OCI-LY1 (cell line): ENCODE measurements around the gene RYR3.

Source experiments
- H2AFZ ChIP-seq: fragments of 200-600 bp; sonication (generic), shearing (Covaris generic); 2 replicates; pipeline ENCODE4 v1.6.0; 2014; ENCODE audit warnings: antibody characterized with exemption, mild to moderate bottlenecking, low read length
- H3F3A ChIP-seq: fragments of 200-600 bp; sonication (generic), shearing (Covaris generic); 2 replicates; pipeline ENCODE4 v1.6.0; 2014; ENCODE audit warnings: mild to moderate bottlenecking, antibody characterized with exemption, low read length, moderate library complexity; ENCODE audit not compliant: insufficient read depth
- H3K27ac ChIP-seq: fragments of 200-600 bp; sonication (generic); 2 replicates; pipeline ENCODE4 v1.5.1; 2014; ENCODE audit warnings: low read length, mixed run types, mild to moderate bottlenecking, low read depth; ENCODE audit not compliant: poor library complexity, severe bottlenecking
- H3K27me3 ChIP-seq: fragments of 200-600 bp; sonication (generic); 2 replicates; pipeline ENCODE4 v1.6.0; 2014; ENCODE audit warnings: antibody characterized with exemption, mild to moderate bottlenecking, low read length, moderate library complexity; ENCODE audit not compliant: insufficient read depth
- H3K36me3 ChIP-seq: fragments of 200-600 bp; sonication (generic); 2 replicates; pipeline ENCODE4 v1.6.1; 2014; ENCODE audit warnings: mild to moderate bottlenecking, antibody characterized with exemption, low read length, moderate library complexity, mixed read lengths; ENCODE audit not compliant: insufficient read depth
- H3K4me1 ChIP-seq: fragments of 200-600 bp; sonication (generic); 2 replicates; pipeline ENCODE4 v1.5.1; 2014; ENCODE audit warnings: mild to moderate bottlenecking, low read length, moderate library complexity; ENCODE audit not compliant: insufficient read depth, severe bottlenecking
- H3K4me2 ChIP-seq: fragments of 200-600 bp; sonication (generic), shearing (Covaris generic); 2 replicates; pipeline ENCODE4 v1.6.1; 2014; ENCODE audit warnings: low read length
- H3K4me3 ChIP-seq: fragments of 200-600 bp; sonication (generic); 2 replicates; pipeline ENCODE4 v1.5.1; 2014; ENCODE audit warnings: low read length, low read depth, mild to moderate bottlenecking, mixed read lengths; ENCODE audit not compliant: poor library complexity, severe bottlenecking
- H3K79me2 ChIP-seq: fragments of 200-600 bp; shearing (Covaris generic); 2 replicates; pipeline ENCODE4 v1.6.1; 2016; ENCODE audit warnings: mixed run types, low read length, mixed read lengths; ENCODE audit not compliant: insufficient read depth
- H3K9ac ChIP-seq: fragments of 200-600 bp; sonication (generic), shearing (Covaris generic); 2 replicates; pipeline ENCODE4 v1.6.1; 2014; ENCODE audit warnings: mild to moderate bottlenecking, low read length, mixed read lengths
- H3K9me2 ChIP-seq: fragments of 200-600 bp; sonication (generic), shearing (Covaris generic); 2 replicates; pipeline ENCODE4 v1.6.1; 2014; ENCODE audit warnings: low read depth, mild to moderate bottlenecking, low read length, mixed read lengths
- H3K9me3 ChIP-seq: fragments of 200-600 bp; shearing (Covaris generic); 2 replicates; pipeline ENCODE4 v1.6.1; 2014; ENCODE audit warnings: low read length, mixed read lengths
- H4K20me1 ChIP-seq: fragments of 200-600 bp; sonication (generic), shearing (Covaris generic); 2 replicates; pipeline ENCODE4 v1.6.0; 2016; ENCODE audit warnings: mild to moderate bottlenecking, low read length; ENCODE audit not compliant: insufficient read depth
- CTCF ChIP-seq: fragments of 200-600 bp; sonication (generic), shearing (Covaris generic); IDR thresholded peaks from 2 replicates; pipeline ENCODE4 v1.5.1; 2017; ENCODE audit warnings: mild to moderate bottlenecking, antibody characterized with exemption, low read length, moderate library complexity, mixed read lengths
- EZH2 ChIP-seq: fragments of 200-600 bp; sonication (generic), shearing (Covaris generic); IDR thresholded peaks from 2 replicates; pipeline ENCODE4 v1.8.0; 2017; ENCODE audit warnings: borderline replicate concordance, mixed run types, mild to moderate bottlenecking, antibody characterized with exemption, low read length, moderate library complexity, mixed read lengths

RYR3 gene

GRCh38 chr15:33616475-33616874 is 305.7 kb downstream of the RYR3 start:
- TF ChIP-seq CTCF (no peak), EZH2 (no peak)
- Histone ChIP-seq H3K27me3 (no peaks in the 10 kb centered on the region), H3K36me3 (no peaks in the 10 kb centered on the region), H3K4me3 (no peak overlapping the region), H3K4me1 (no peaks in the 10 kb centered on the region), H2AFZ (no peak overlapping the region), H3K4me2 (no peak overlapping the region), H3K9me3 (no peaks in the 10 kb centered on the region), H4K20me1 (no peaks in the 10 kb centered on the region), H3K79me2 (no peaks in the 10 kb centered on the region), H3K9ac (no peak overlapping the region), H3K27ac (no peak overlapping the region), H3F3A (no peaks in the 10 kb centered on the region), H3K9me2 (no peaks in the 10 kb centered on the region)

GRCh38 chr15:33618350-33618749 is 307.6 kb downstream of the RYR3 start:
- H3K9me3 ChIP-seq, result no peaks in the 10 kb centered on the region
- no peak overlapping the region for H3K27ac ChIP-seq
- no peaks in the 10 kb centered on the region for H3K4me1 ChIP-seq
- no peak overlapping the region for H2AFZ ChIP-seq
- H3K79me2 ChIP-seq, result no peaks in the 10 kb centered on the region
- no peaks in the 10 kb centered on the region for H3K27me3 ChIP-seq
- H4K20me1 ChIP-seq, result no peaks in the 10 kb centered on the region
- no peak overlapping the region for H3K9ac ChIP-seq
- no peak overlapping the region for H3K4me2 ChIP-seq
- H3K36me3 ChIP-seq, result no peaks in the 10 kb centered on the region
- TF ChIP-seq CTCF (no peak), EZH2 (no peak)
- H3F3A ChIP-seq, result no peaks in the 10 kb centered on the region
- H3K4me3 ChIP-seq, result no peak overlapping the region
- H3K9me2 ChIP-seq, result no peaks in the 10 kb centered on the region

- H3K9me2 ChIP-seq, result no peaks in the 10 kb centered on the region
- H3K4me3 ChIP-seq, result no peak overlapping the region
- no peaks in the 10 kb centered on the region for H3K4me1 ChIP-seq
- H3K36me3 ChIP-seq, result no peaks in the 10 kb centered on the region
- H3K9me3 ChIP-seq, result no peaks in the 10 kb centered on the region
- H3K9ac ChIP-seq, result no peak overlapping the region
- H3K27me3 ChIP-seq, result no peaks in the 10 kb centered on the region
- TF ChIP-seq CTCF, result no peak
- TF ChIP-seq EZH2, result no peak
- H3F3A ChIP-seq, result no peaks in the 10 kb centered on the region
- H4K20me1 ChIP-seq, result no peaks in the 10 kb centered on the region
- no peak overlapping the region for H2AFZ ChIP-seq
- no peak overlapping the region for H3K4me2 ChIP-seq
- no peak overlapping the region for H3K27ac ChIP-seq
- H3K79me2 ChIP-seq, result no peaks in the 10 kb centered on the region
Observed at GRCh38 chr15:33621141-33621540, 310.4 kb downstream of the RYR3 start.
